Nephron (organoid): ENCODE measurements around the gene DPYSL4.

Source experiments
- H3K27ac Mint-ChIP-seq, 3 experiments: 2 replicates each; pipeline ENCODE4 v1.8.0; 2020; ENCODE audit warnings: mixed read lengths in 3 of 3, mild to moderate bottlenecking in 2 of 3, moderate library complexity in 1 of 3
- H3K27me3 Mint-ChIP-seq: 2 replicates; pipeline ENCODE4 v1.8.0; 2021; ENCODE audit warnings: low read depth, mild to moderate bottlenecking, moderate library complexity, mixed read lengths
- H3K36me3 Mint-ChIP-seq: 2 replicates; pipeline ENCODE4 v1.8.0; 2020; ENCODE audit warnings: low read depth, mixed read lengths
- H3K4me1 Mint-ChIP-seq: 2 replicates; pipeline ENCODE4 v1.8.0; 2020; ENCODE audit warnings: mixed read lengths
- H3K4me3 Mint-ChIP-seq, 3 experiments: 2 replicates each; pipeline ENCODE4 v1.8.0; 2020; ENCODE audit warnings: mild to moderate bottlenecking in 3 of 3, mixed read lengths in 3 of 3, moderate library complexity in 2 of 3
- H3K9me3 Mint-ChIP-seq: 2 replicates; pipeline ENCODE4 v1.8.0; 2020; ENCODE audit warnings: mixed read lengths
- CTCF ChIP-seq, 3 experiments: fragments of 200-600 bp; sonication (generic); IDR thresholded peaks; one replicate each; pipeline ENCODE4 v1.5.0; 2021; ENCODE audit warnings: antibody characterized with exemption in 3 of 3; ENCODE audit not compliant: unreplicated experiment in 3 of 3

Gene DPYSL4

GRCh38 chr10:132254841-132255240 is 68.1 kb downstream of the DPYSL4 start:
- no peaks in the 10 kb centered on the region for H3K36me3 Mint-ChIP-seq
- TF ChIP-seq CTCF (IDR thresholded peaks at IDR 0.05; ENCODE audit: unreplicated experiment in 3 of 3), result no peak
- H3K27me3 Mint-ChIP-seq, result peaks cover 5% of the 10 kb centered on the region
- H3K4me3 Mint-ChIP-seq, result no peak overlapping the region
- H3K9me3 Mint-ChIP-seq, result no peaks in the 10 kb centered on the region
- no peak overlapping the region for H3K27ac Mint-ChIP-seq
- peaks cover 5% of the 10 kb centered on the region for H3K4me1 Mint-ChIP-seq
